Endodermal cell (in vitro differentiated cells): ENCODE results near the gene CEP70. TPM values are rescaled to one million over a fixed set of nuclear protein-coding genes. Genes with fewer than 3 reads are reported as not detected.

Experiments
- DNase-seq: peaks from one replicate; pipeline ENCODE4 v3.0.0-alpha.2; 2017
- H3K27ac ChIP-seq: 2 replicates; pipeline ENCODE4 v1.5.1; 2013; ENCODE audit warnings: mild to moderate bottlenecking, low read depth, low read length, moderate library complexity
- H3K27me3 ChIP-seq: 2 replicates; pipeline ENCODE4 v1.6.1; 2013; ENCODE audit warnings: mild to moderate bottlenecking, low read length, moderate library complexity; ENCODE audit not compliant: insufficient read depth, control insufficient read depth, poor library complexity, severe bottlenecking
- H3K36me3 ChIP-seq: 2 replicates; pipeline ENCODE4 v1.7.0; 2013; ENCODE audit warnings: mild to moderate bottlenecking, low read length, moderate library complexity; ENCODE audit not compliant: control insufficient read depth, insufficient read depth
- H3K4me1 ChIP-seq: one replicate; pipeline ENCODE4 v1.7.0; 2013; ENCODE audit warnings: low read length; ENCODE audit not compliant: control insufficient read depth, insufficient read depth
- H3K4me3 ChIP-seq: 2 replicates; pipeline ENCODE4 v1.5.1; 2013; ENCODE audit warnings: mild to moderate bottlenecking, low read length, moderate library complexity
- H3K9ac ChIP-seq: 2 replicates; pipeline ENCODE4 v1.6.1; 2013; ENCODE audit warnings: mild to moderate bottlenecking, low read length, moderate library complexity; ENCODE audit not compliant: poor library complexity, severe bottlenecking; ENCODE audit errors: extremely low read depth
- H3K9me3 ChIP-seq: 2 replicates; pipeline ENCODE4 v1.6.1; 2013; ENCODE audit warnings: mild to moderate bottlenecking, low read length, moderate library complexity; ENCODE audit not compliant: control insufficient read depth
- H3K27ac Mint-ChIP-seq: 2 replicates; pipeline ENCODE4 v1.8.0; 2020; ENCODE audit warnings: mixed read lengths
- H3K27me3 Mint-ChIP-seq: 2 replicates; pipeline ENCODE4 v1.8.0; 2021; ENCODE audit warnings: mild to moderate bottlenecking, mixed read lengths; ENCODE audit not compliant: insufficient read depth
- H3K36me3 Mint-ChIP-seq: 2 replicates; pipeline ENCODE4 v1.8.0; 2020; ENCODE audit warnings: low read depth, mixed read lengths
- H3K4me1 Mint-ChIP-seq: 2 replicates; pipeline ENCODE4 v1.8.0; 2020; ENCODE audit warnings: mixed read lengths
- H3K4me3 Mint-ChIP-seq: 2 replicates; pipeline ENCODE4 v1.8.0; 2020; ENCODE audit warnings: mild to moderate bottlenecking, moderate library complexity, mixed read lengths
- H3K9me3 Mint-ChIP-seq: 2 replicates; pipeline ENCODE4 v1.8.0; 2020; ENCODE audit warnings: mild to moderate bottlenecking, mixed read lengths
- CTCF ChIP-seq: fragments of 200-600 bp; sonication (generic); conservative IDR thresholded peaks from 2 replicates; pipeline ENCODE4 v1.5.0; 2021; ENCODE audit warnings: antibody characterized with exemption, mild to moderate bottlenecking
- WGBS, 2 experiments: methylation state at CpG; one replicate each; pipeline versions ENCODE4 v1.1.5 to v1.1.7; 2013; ENCODE audit warnings: missing lambda C conversion rate in 2 of 2, mixed read lengths in 1 of 2; ENCODE audit not compliant: insufficient coverage in 1 of 2, insufficient read length in 1 of 2; 5-methylcytosine and 5-hydroxymethylcytosine counted together
- total RNA-seq, 2 donors: library from RNA; stranded (reverse); fragmentation: NEBNext Ultra II Directional in 1 of 2; extraction: Animal tissue kit (Norgen Biotek cat#: 25700) in 1 of 2; gene quantifications; 2 replicates in 1 of 2; 3 replicates in 1 of 2; pipeline ENCODE4 v1.2.1, GENCODE V29; 2021

Gene CEP70
- total RNA-seq, 2 donors from 2014 or later = 113 to 131 TPM

DNA sequence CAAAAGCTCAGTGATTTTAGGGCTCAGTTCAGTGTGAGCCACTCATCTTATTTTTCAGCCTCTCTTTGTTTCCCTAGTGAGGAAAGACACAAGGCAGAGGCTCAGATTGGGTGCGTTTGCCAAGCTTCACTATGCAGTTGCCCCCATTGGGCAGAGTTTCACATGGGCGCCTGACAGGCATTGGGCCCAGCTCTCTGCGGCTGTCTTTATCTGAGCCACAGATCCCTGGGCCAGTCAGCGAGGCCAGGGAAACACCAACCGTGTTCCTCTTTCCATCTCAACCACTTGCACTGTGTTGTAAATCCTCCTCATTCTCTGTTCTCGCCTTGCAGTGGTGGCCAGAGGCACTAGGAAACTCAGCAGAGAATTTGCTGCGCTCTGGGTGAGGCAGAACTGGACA, 148.8 kb downstream of the CEP70 start:
- Mint-ChIP-seq H3K36me3 (no peaks in the 10 kb centered on the region), H3K4me3 (no peak overlapping the region), H3K27me3 (no peaks in the 10 kb centered on the region), H3K27ac (no peak overlapping the region), H3K4me1 (peaks cover 35% of the 10 kb centered on the region), H3K9me3 (no peaks in the 10 kb centered on the region)
- no peaks in the 10 kb centered on the region for H3K27me3 ChIP-seq
- 90 to 92% methylated on average over 7 of the region's 7 CpGs for WGBS, 2 experiments
- DNase-seq = no peak
- no peak overlapping the region for H3K27ac ChIP-seq
- H3K4me1 ChIP-seq = peaks cover 7% of the 10 kb centered on the region
- H3K9me3 ChIP-seq = no peaks in the 10 kb centered on the region
- no peak overlapping the region for H3K4me3 ChIP-seq
- no peak overlapping the region for H3K9ac ChIP-seq
- H3K36me3 ChIP-seq = no peaks in the 10 kb centered on the region
- no peak for TF ChIP-seq CTCF

Other genes starting within 250 kb of the CEP70 start
- 10 to 100 TPM; 12.8 to 16.1 TPM for gene MRAS, start 245.7 kb downstream of the CEP70 start, total RNA-seq
- gene ESYT3, start 159.6 kb downstream of the CEP70 start, total RNA-seq = 10 to 100 TPM in 1 of 2 donors, 1 to 10 TPM in 1; 7.7 to 10.2 TPM
- gene FAIM, start 14.5 kb upstream of the CEP70 start, total RNA-seq = 10 to 100 TPM; 12.2 to 17.8 TPM
- gene PIK3CB, start 240.7 kb upstream of the CEP70 start, total RNA-seq = 10 to 100 TPM; 51.4 to 53.0 TPM